ENCODE measurements around the gene CFAP43.

GRCh38 chr10:104117839-104118323 lies 114.3 kb downstream of the CFAP43 start:
- TF ChIP-seq POLR2A (IDR thresholded peaks at IDR 0.05), result no peak
- no peak for TF ChIP-seq CTCF (IDR thresholded peaks at IDR 0.05)
- no peak for TF ChIP-seq POLR2AphosphoS5 (IDR thresholded peaks at IDR 0.05)
- TF ChIP-seq EP300 (IDR thresholded peaks at IDR 0.05), result no peak

Measured in suprapubic skin (tissue), 4 donors.